Measurements from ENCODE around the gene MT1E. TPM values are rescaled to one million over a fixed set of nuclear protein-coding genes. Genes with fewer than 3 reads are reported as not detected.

MT1E gene
- total RNA-seq, 4 donors from 2014 or later = 53.9 to 2,225 (median 195) TPM

GRCh38 chr16:56607109-56607618 lies 18.4 kb upstream of the MT1E start:
- peak; percentile 48 to 85 (median 64) for DNase-seq
- H3K36me3 ChIP-seq = no peaks in the 10 kb centered on the region
- TF ChIP-seq POLR2A (IDR thresholded peaks at IDR 0.05) = no peak
- H3K27me3 ChIP-seq = no peaks in the 10 kb centered on the region
- no peak overlapping the region for H3K4me3 ChIP-seq
- peaks cover 0 to 14% (median 7%) of the 10 kb centered on the region in 4 donors for H3K4me1 ChIP-seq
- peak overlapping the region; percentile 75 to 93 (median 84) for H3K27ac ChIP-seq
- no peaks in the 10 kb centered on the region for H3K9me3 ChIP-seq

DNA sequence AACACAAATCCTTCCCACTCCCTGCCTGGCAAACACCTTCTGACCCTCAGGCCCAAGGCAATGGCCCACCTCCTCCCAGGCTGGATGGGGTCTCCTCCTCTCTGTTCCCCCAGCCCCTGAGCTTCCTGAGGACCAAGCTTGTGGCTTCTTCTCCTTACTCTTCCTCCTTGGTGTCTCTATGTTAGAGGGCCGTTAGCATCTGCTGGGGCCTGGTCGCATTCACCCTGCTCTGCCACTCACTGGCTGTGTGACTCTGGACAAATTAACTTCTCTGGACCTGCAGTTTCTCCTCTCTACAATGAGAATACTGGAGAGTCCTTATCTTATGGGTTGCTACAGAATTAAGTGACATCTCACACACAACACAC lies 17.9 kb upstream of the MT1E start:
- no peaks in the 10 kb centered on the region for H3K27me3 ChIP-seq
- peak in 1 of 3 donors; percentile 53 for DNase-seq
- H3K4me1 ChIP-seq = peaks cover 0 to 14% (median 7%) of the 10 kb centered on the region in 4 donors
- no peaks in the 10 kb centered on the region for H3K9me3 ChIP-seq
- no peaks in the 10 kb centered on the region for H3K36me3 ChIP-seq
- peak overlapping the region in 3 of 4 donors; percentile 40 to 66 (median 58) for H3K4me3 ChIP-seq
- peak overlapping the region; percentile 75 to 93 (median 84) for H3K27ac ChIP-seq
- TF ChIP-seq, protein P1, sequence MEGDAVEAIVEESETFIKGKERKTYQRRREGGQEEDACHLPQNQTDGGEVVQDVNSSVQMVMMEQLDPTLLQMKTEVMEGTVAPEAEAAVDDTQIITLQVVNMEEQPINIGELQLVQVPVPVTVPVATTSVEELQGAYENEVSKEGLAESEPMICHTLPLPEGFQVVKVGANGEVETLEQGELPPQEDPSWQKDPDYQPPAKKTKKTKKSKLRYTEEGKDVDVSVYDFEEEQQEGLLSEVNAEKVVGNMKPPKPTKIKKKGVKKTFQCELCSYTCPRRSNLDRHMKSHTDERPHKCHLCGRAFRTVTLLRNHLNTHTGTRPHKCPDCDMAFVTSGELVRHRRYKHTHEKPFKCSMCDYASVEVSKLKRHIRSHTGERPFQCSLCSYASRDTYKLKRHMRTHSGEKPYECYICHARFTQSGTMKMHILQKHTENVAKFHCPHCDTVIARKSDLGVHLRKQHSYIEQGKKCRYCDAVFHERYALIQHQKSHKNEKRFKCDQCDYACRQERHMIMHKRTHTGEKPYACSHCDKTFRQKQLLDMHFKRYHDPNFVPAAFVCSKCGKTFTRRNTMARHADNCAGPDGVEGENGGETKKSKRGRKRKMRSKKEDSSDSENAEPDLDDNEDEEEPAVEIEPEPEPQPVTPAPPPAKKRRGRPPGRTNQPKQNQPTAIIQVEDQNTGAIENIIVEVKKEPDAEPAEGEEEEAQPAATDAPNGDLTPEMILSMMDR (IDR thresholded peaks at IDR 0.05) = no peak
- TF ChIP-seq POLR2A (IDR thresholded peaks at IDR 0.05) = no peak

- H3K4me1 ChIP-seq = peaks cover 0 to 14% (median 7%) of the 10 kb centered on the region in 4 donors
- peak within 1 kb of the TSS; percentile 75 to 93 (median 84) for H3K27ac ChIP-seq
- no peaks in the 10 kb centered on the region for H3K27me3 ChIP-seq
- no peaks in the 10 kb centered on the region for H3K9me3 ChIP-seq
- TF ChIP-seq POLR2A (IDR thresholded peaks at IDR 0.05) = peak; percentile 72 to 81
- TF ChIP-seq, protein P1 (IDR thresholded peaks at IDR 0.05) = no peak
- peak within 1 kb of the TSS; percentile 40 to 66 (median 54) for H3K4me3 ChIP-seq
- peak; percentile 92 to 98 (median 97) for DNase-seq
- no peaks in the 10 kb centered on the region for H3K36me3 ChIP-seq
Measured at GRCh38 chr16:56608043-56608875, 17.3 kb upstream of the MT1E start, which contains the start of gene MT2A. Gene MT2A, plus strand, starts transcription at chr16:56608584. Its CDS starts 72 bp downstream, at chr16:56608656.

DNA sequence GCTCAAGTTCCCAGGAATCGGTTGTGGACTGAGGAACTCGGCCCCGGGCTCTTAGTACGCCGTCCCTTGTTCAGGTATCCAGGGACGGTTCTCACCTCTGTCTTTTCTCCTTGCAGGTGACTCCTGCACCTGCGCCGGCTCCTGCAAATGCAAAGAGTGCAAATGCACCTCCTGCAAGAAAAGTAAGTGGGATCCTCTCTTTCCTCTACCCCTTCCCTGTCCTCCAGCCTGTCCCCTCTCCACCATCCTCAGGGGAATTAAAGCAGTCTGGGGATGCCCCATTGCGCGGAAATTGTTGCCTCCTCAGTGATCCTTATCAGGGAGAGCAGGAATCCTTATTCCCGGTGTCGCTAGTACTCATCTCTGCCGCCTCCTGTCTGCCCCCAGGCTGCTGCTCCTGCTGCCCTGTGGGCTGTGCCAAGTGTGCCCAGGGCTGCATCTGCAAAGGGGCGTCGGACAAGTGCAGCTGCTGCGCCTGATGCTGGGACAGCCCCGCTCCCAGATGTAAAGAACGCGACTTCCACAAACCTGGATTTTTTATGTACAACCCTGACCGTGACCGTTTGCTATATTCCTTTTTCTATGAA lies 16.6 kb upstream of the MT1E start:
- TF ChIP-seq, protein P1 (IDR thresholded peaks at IDR 0.05) = no peak
- no peak for TF ChIP-seq POLR2A (IDR thresholded peaks at IDR 0.05)
- Histone ChIP-seq H3K36me3 (no peaks in the 10 kb centered on the region), H3K27ac (peak overlapping the region; percentile 75 to 93 (median 84)), H3K4me3 (peak overlapping the region; percentile 40 to 66 (median 54)), H3K27me3 (no peaks in the 10 kb centered on the region), H3K4me1 (peaks cover 0 to 14% (median 7%) of the 10 kb centered on the region in 4 donors), H3K9me3 (no peaks in the 10 kb centered on the region)
- peak in 1 of 3 donors; percentile 60 for DNase-seq

GRCh38 chr16:56609463-56609921 lies 16.1 kb upstream of the MT1E start:
- DNase-seq = peak; percentile 55 to 92 (median 86)
- no peaks in the 10 kb centered on the region for H3K36me3 ChIP-seq
- peak overlapping the region; percentile 75 to 93 (median 84) for H3K27ac ChIP-seq
- H3K27me3 ChIP-seq = no peaks in the 10 kb centered on the region
- peaks cover 0 to 14% (median 7%) of the 10 kb centered on the region in 4 donors for H3K4me1 ChIP-seq
- TF ChIP-seq POLR2A (IDR thresholded peaks at IDR 0.05) = no peak
- TF ChIP-seq, protein P1 (IDR thresholded peaks at IDR 0.05) = no peak
- H3K4me3 ChIP-seq = peak overlapping the region; percentile 40 to 66 (median 54)
- H3K9me3 ChIP-seq = no peaks in the 10 kb centered on the region

Data from Peyer's patch (tissue), 4 donors.